ENCODE data around the gene DARS1. TPM values are rescaled to one million over a fixed set of nuclear protein-coding genes. Genes with fewer than 3 reads are reported as not detected.
A peak's percentile ranks its signal among the peaks of the same experiment; 100 is the strongest.

Gene DARS1
- 89.0 and 98.2 TPM in 2 replicates for total RNA-seq (ENCODE audit: low replicate concordance)

DNA sequence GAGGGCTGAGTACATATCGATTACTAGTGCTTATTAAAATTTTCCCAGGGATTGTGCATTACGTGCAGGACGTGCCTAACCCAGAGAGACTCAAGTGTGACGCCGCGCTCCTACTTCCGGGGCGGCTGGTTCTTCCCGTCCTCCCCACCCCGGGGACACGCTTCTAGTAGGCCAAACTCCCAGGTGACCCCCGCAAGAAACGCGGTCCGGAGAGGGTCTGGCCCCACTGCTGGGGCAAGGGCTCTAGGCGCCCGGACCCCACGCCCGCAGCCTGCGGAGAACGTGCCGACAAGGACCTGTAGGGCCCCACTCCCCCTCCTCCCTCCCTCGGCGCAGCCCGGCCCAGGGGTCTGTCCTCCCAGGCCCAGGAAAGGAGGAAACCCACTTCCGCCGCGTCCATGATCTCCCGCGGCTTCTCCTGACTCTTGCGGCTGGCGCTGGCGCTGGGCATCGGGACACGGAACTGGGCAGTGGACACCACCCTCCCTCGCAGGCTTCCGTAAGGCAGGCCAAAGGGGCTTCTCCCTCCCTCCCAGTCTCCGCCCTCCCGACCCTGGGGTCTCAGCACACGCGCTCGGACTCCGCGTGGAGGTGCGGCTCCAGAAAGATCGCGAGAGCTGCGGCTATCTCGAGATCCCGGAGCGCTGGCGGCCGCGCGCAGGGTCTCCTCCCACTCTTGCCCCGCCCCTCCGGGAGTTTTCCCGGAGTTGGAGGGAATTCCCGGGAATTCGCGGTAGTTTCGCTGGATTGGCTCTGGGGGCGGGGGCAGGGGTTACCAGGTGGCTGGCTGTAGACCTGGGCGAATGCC lies at the start of gene DARS1:
Gene DARS1 (minus strand): TSS at position 609 of the 808 bp plus-strand sequence. CDS start 158 bp downstream, at position 451.
- TF ChIP-seq, protein P1, sequence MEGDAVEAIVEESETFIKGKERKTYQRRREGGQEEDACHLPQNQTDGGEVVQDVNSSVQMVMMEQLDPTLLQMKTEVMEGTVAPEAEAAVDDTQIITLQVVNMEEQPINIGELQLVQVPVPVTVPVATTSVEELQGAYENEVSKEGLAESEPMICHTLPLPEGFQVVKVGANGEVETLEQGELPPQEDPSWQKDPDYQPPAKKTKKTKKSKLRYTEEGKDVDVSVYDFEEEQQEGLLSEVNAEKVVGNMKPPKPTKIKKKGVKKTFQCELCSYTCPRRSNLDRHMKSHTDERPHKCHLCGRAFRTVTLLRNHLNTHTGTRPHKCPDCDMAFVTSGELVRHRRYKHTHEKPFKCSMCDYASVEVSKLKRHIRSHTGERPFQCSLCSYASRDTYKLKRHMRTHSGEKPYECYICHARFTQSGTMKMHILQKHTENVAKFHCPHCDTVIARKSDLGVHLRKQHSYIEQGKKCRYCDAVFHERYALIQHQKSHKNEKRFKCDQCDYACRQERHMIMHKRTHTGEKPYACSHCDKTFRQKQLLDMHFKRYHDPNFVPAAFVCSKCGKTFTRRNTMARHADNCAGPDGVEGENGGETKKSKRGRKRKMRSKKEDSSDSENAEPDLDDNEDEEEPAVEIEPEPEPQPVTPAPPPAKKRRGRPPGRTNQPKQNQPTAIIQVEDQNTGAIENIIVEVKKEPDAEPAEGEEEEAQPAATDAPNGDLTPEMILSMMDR (IDR thresholded peaks at IDR 0.05; ENCODE audit: insufficient read depth, low read length) = no peak
- H3K4me3 ChIP-seq (ENCODE audit: low read depth, low read length) = peak within 1 kb of the TSS; percentile 95
- DNase-seq (ENCODE audit: low read depth) = peak; percentile 90

DNA sequence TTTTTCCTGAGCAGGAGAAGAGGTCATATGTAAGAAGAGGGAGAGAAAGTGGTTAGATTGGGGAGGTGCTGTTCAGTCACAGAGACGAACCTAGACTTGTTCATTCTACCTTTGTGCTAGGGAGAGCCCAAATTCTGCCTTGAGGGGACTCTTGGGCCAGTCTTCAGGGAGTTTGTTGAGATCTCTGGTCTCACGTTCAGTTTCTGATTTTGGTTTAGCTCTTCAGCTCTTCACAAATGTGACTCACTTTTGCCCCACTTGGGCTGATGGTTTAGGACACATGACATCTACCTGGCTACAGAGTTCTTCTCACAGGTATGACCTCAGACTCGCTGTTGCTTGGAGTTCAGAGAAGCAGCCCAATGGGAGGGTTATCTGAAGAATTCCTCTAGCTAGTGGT lies 49.2 kb upstream of the DARS1 start:
- no peak for DNase-seq (ENCODE audit: low read depth)
- TF ChIP-seq, protein P1 (IDR thresholded peaks at IDR 0.05; ENCODE audit: insufficient read depth, low read length) = no peak
- no peak overlapping the region for H3K4me3 ChIP-seq (ENCODE audit: low read depth, low read length)

DNA sequence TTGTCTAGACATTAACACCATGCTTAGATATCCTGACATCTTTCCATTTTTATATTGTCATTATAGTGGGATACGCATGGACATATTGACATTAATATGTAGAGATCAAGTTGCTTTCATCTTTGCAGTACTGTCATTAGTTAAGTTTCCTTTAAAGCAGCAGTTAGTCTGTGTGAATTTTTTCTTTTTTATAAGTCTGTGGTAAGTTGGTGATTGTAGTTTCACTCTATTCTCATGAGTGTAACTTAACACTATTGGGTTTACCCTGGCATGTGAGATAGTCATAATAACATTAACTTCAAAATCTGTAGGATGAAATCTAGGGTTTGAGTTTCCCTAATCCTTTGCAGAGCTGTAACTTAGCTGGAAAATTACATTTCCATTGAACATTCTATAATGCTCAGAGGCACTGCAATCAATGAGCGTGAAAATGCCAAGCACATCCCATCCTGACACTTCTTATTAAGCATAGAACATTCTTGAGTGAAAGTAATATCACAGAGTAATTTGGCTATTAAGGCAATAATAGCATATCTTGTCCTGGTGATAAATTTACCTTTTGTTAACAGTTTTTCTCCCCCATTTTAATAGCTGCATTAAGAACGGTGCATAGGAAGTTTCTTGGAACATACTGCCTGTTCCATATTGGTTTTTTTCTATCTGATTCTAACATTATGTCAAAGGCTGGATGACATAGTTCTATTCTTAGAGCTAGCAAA lies 47.5 kb upstream of the DARS1 start:
- no peak for DNase-seq (ENCODE audit: low read depth)
- TF ChIP-seq, protein P1 (IDR thresholded peaks at IDR 0.05; ENCODE audit: insufficient read depth, low read length) = no peak
- H3K4me3 ChIP-seq (ENCODE audit: low read depth, low read length) = no peak overlapping the region

DNA sequence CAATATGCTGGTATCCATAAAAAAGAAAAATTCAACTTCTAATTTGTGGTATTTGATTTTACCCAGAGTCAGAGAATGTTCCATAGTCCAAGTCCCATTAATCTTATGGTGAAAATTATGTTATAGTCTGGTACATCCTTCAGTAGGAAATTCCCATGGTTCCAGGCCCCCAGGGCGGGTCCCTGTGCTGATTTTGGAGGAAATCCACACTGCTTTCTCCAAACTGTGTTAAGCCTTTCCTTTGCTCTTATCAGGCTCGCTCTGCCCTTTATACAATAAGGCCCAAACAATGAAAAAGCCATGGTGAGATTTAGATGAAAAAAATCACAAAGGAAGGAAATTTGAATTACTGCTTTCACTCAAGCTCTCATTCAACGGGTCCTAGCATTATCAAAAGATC lies 46.8 kb upstream of the DARS1 start:
- DNase-seq (ENCODE audit: low read depth) = no peak
- no peak overlapping the region for H3K4me3 ChIP-seq (ENCODE audit: low read depth, low read length)
- TF ChIP-seq, protein P1 (IDR thresholded peaks at IDR 0.05; ENCODE audit: insufficient read depth, low read length) = no peak

DNA sequence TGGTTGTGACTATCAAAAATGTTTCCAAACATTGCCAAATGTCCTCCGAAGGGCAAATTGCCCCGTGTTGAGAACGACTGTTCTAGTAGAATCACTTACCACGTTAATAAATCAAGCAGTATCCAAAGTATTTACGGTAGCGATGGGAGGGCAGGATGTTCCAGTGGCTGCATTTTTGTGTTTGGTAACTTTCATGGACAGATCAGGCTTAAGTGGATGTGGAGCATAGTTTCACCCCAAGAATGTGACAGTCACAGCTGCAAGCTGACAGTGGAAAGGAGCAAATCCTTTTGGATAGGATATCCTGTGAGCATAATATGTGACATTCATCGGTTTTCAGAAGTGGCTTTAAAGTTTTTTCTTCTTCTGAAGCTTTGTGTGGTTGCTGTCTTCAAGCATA lies 46.3 kb upstream of the DARS1 start:
- no peak for DNase-seq (ENCODE audit: low read depth)
- TF ChIP-seq, protein P1 (IDR thresholded peaks at IDR 0.05; ENCODE audit: insufficient read depth, low read length) = no peak
- H3K4me3 ChIP-seq (ENCODE audit: low read depth, low read length) = no peak overlapping the region

DNA sequence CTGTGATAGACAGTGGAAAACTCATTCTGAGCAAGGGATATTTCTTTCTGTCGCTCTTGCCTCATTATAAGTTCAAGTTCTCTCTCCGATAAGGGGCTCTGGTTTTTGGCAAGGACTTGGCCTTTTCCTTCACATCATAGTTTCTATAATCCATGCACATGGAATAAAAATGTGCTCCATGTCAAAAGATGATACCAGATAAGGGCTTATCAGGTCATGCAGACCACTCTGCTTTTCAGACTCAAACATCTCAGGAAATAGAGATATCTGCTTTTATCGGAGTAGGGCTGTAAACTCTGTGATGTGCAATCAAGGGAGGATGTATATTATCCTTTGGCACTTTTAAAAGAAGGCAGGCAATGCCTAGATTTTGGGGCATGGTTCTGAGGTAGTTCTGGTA lies 45.0 kb upstream of the DARS1 start:
- no peak overlapping the region for H3K4me3 ChIP-seq (ENCODE audit: low read depth, low read length)
- DNase-seq (ENCODE audit: low read depth) = no peak
- TF ChIP-seq, protein P1 (IDR thresholded peaks at IDR 0.05; ENCODE audit: insufficient read depth, low read length) = no peak

All from fibroblast of the aortic adventitia (primary cell).